SKM-1 treated with dmso at 0.1 percent for 144 hours (cell line): ENCODE measurements around the gene CTSL.
"Not testable (repeated sequence)": the region's sequence is repeated elsewhere in the genome, so short reads cannot be mapped to it uniquely, and the experiment has no call there.

Source experiments
- DNase-seq: peaks from one replicate; lab custom pipeline; 2025; ENCODE audit not compliant: unreplicated experiment; lab: John Stamatoyannopoulos, UW

The CTSL gene

DNA sequence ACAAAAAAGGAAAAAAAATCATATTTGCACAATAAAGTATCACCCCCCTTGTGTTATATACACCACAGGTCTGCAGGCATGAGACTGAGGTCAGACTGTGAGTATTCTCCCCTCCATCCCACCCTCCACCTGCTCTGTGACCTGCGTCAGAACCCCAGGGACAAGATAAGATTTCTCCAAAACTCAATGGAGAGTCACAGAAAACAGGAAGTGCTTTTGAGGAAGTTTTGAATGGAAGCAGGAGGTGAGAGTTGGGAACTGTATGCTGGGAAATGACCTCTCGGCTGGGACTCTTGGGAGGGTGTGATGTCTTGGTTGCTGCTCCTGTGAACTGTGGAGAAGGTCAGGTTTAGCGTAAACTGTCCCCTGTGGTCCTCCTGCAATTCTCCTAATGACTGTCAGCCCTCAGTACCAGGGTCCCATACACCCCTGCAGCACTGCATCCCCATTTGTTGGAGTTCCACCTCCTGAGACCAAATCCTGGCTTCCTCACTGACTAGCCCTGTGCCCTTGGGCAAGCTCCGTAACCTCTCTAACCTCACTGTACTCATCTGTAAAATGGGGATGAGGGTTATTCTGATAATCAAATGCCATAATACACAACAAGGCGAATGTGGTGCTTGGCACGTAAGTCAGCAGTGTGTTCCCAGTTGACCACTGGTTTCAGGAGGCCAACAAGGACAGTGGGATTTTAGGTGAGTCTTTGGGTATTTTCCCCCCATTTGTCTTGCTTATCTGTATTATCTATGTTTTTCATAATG is 6.9 kb upstream of the CTSL start:
- no peak for DNase-seq

DNA sequence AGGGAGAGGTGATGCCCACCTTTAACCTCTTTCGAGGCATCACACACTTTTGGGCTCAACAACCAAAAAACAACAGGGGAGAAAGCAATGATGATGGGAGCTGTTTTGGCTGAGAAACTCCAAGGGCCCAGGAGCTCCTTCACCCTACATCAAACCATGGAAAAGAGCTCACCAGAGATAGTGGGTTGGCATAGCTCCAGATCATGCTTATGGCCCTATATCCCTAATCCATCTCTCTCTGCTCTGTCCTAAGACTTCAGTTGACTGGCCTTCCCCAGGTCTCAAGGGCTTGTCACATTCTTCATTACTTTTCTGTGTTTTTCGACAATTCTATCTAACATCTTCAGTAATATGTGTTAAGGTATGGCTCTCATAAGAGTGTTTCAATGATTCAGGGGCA is 5.7 kb upstream of the CTSL start:
- DNase-seq, result no peak

DNA sequence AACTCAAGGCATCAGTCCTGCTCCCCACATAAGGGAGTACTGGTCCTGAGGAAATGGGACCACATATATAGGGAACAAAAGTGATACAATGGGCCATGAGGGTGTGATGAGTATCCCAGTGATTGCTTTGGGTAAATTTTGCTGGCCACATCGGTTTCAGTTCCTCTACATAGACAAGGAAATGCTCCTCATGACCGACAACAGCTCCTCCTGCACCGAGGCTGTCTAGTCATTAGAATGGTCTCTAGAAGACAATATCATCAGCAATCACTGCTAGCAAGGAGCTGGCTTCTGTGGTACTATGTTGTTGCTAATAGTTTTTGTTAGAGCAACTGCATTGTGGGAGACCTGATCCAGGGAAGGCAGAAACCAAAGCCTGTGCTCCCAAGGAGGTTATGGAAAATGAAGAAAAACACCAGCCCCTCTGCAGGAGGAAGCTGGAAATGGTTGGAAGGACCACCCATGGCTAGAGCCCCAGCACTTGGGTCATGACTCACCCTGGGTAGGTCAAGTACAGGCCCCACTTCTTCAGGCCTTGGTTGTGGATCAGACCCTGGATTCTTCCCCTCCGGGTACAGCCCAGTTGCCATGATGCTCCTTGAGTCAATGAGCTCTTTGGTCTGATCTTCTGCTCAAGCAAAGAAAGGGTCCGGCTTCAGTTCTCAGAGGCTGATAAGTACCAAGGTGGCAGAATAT is 3.4 kb upstream of the CTSL start:
- DNase-seq, result peak; percentile 2

DNA sequence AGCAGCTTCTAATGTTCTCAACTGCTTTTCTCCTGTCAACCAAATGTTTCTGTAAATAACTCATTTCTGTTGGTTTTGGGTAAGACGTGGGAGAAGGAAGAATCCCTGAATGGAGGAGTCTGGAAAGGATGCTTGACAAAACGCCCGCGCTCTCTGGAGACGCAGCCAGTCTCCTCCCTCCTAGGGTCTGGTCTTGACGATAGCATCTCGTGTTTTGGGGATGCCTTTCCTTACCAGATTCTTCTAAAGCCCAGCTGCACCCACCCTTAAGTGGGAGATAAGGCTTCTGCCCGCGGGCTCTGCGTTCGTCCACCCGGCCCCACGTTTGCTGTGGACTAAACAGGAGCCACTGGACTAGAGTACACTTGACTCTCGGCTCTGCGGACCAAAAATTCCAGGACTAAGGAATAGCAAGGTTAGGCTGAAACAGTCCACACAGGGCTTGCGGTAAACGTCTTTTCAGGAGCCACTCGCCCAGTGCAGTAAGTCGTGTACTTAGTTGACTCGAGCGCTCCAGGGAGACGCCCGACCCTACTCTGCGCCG is 491 bp upstream of the CTSL start:
- DNase-seq, result no peak

DNA sequence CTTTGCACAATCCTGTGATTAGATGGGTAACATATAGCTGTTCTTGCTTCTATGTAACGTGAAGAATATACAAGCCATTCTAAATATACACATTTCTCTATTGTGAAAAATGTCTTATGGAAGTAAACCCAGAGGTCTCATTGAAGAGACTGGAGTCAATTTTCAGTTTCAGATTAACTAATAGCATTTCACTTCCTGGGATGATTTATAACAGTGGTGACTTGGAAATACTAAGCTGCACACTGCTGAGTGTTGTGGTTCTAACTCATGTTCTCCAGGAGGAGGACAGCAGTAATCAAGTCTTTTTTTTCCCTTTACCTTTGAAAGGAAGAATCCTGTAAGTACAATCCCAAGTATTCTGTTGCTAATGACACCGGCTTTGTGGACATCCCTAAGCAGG is 3.3 kb downstream of the CTSL start:
- DNase-seq, result no peak

DNA sequence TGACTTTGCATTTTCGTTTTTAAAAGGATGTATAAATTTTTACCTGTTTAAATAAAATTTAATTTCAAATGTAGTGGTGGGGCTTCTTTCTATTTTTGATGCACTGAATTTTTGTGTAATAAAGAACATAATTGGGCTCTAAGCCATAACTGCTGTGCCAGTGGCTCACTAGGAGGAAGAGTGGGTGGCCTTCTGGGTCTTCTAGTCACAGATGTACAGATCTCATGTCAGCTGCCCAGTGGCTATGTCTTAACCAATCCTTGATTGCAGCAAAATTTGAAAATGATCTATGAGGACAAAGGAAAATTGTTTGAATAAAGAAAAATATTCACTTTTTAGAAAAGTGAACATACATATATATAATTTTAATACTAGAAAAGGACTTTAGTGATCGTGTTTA is 5.4 kb downstream of the CTSL start:
- no peak for DNase-seq

DNA sequence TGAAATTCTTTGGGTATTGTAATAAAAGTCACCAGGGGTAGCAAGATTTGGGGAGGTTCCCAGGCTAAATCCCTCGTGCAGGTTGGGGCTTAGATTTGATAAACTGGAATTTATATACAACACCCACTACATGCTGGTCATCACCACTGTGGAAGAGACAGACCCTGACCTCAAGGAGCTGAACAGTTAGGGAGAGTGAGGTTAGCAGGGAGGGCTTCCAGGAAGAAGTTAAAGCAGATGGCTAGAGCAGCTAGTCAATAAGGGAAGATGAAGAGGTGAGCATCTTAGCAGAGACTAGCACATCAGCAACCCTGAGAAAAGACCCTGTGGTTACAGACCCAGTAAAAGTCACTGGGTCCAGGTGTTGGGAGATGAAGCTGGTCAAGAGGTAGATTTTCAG is 6.4 kb downstream of the CTSL start:
- no peak for DNase-seq

DNA sequence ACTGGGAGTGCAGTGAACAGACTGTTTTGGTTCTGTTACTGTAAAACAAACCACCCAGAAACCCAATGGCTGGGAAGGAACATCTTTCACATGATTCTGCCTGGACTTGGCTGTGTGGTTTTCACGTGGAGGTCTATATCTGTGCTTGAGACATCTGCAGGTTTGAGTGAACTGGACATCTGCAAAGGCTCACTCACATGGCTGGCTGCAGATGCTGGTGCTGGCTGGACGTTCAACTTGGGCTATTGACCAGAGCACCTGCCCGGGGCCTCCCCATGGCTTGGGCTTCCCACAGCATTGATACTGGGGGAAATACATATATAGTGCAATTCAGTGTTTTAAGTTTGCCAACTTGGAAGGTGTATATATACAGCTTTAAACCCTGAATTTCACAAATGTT is 6.8 kb downstream of the CTSL start:
- no peak for DNase-seq

DNA sequence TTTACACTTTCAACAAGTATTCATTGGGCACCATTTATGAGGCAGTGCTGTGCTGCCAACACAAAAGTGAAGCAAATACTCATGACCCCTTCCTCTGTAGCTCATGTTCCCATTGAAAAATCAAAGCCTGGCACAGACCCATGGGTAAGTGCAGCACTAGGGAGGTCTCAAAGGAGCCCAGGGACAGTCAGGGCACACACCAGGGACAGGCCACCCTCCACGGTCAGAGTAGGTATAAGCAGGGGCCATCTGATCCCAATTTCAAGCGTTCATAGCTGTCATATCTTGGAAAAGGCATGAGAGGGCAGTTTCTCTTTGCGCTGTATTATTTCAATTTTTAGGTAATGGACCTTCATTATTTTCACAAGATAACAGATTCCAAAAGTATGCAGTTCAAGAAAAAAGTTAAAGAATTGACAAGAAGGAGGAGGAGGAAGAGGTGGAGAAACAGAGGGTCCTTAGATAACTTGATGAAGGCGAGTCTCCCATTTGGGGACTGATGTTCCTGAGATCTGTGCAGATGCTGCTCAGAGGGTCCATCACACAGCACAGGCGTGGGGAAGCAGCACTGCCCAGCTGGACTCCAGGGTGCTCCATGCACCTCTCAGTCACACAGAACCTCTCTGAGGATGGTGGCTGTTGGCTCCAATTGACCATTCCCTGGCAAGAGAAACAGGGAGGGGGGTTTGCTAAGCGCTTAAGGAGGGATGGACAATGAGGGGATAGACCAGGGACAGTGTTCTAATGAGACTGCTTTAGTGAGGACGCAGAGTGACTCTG is 7.5 kb downstream of the CTSL start:
- no peak for DNase-seq

DNA sequence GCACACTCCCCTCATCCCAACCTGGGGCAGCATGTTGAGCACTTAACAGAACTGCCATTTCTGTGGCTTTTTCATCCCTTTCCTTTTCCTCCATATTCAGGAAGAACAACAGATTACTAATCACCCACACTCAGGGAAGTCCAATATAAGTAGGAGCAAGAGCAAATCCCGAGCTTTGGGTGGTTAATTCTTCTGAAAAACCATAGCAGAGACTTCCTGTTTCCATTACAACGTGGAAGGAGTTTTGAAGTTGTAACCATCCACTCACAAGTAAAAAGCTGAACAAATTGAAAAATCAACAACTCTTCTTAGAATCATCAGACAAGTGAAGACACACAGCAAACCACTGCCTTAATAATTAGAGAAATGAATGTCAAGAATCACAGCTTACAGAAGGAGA is 8.2 kb downstream of the CTSL start:
- DNase-seq, result no peak

DNA sequence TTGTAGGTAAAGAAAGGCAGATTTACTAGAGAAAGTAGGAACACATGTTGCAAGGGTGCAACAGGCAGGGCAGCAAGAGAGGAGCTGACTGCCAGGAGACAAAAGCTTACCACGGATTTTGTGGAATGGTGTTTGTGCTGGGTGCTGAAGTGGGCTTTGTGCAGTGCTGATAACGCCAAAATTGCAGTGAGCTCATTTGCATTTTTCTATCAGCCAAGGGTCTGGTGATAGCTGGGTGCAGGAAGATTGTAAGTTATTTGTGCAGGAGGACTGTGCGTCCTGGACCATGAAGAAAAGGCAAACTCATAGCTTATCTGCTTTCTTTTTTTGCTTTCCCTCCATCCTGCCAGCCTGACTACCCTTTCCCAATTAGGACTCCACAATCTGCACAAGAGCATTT is 13.6 kb downstream of the CTSL start:
- DNase-seq, result no peak

DNA sequence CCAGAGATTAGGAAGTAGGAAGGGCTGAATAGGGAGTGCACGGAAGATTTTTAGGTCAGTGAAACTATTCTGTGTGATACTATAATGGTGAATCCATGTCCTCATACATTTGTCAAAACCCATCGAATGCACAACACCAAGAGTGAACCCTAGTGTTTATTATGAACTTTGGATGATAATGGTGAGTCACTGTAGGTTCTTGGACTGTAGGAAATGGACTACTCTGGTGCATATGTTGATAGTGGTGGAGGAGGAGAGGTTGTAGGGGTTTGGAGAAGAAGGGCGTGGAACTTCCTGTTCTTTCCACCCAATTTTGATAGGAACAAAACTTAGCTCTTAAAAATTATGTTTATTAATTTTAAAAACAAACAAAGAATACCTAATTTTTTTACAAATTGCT is 14.3 kb downstream of the CTSL start:
- DNase-seq, result no peak

DNA sequence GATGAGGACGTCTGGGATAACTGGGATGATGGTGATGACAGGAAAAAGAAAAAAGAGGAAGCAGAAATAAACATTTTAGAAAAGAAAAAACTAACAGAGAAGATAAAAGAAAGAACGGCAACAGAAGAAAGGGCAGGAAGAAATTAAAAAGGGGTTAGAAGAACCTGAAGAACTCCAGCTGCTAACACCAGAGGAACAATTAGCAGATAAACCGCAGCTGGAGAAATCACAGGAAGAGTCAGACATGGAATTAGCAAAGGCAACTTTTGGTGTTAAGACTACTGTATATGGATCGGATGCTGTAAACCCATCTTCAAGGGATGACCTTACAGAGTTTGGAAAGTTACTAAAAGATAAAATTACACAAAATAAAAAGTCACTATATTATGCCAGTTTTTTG is 15.4 kb downstream of the CTSL start:
- DNase-seq, result no peak

DNA sequence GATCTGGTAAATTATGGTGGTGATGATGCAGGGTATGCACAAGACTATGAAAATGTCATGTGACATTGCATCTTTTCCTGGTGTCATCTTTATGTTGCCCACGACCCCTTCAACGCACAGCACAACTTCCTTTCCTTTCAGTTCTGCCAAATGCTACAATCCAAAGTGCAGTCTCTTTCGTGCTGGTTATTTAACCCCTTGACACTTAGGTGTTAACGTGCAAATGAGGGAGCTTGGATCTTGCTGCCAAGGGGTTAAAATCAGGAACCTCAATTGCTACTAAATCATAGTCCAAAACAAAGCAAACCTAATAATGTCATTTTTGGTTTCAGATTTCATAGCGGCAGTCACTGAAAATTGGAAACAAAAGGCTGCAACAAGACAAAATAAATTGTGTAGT is 16.0 kb downstream of the CTSL start:
- no peak for DNase-seq

DNA sequence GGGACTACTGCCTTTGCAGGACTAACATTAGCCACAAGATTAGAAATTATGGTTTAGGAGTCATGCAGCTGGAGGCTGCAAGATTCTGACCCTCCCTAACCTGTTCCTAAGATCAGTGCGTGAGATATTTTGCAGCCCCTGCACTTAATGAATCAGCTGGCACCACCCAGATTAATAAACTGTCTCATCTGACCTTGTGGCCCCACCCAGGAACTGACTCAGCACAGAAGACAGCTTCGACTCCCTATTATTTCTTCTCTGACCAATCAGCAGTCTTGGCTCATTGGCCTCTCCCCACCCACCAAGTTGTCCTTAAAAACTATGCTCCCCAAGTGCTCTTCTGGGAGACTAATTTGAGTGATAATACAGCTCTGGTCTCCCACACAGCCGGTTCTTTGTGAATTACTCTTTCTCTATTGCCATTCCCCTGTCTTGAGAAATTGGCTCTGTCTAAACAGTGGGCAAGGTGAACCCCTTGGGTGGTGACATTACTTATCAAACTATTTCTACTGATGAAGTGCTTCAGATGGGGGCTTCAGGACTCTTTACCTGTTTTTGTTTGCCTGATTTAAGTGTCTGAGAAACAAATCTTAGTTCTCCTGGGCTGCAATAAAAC is 17.0 kb downstream of the CTSL start:
- no peak for DNase-seq

DNA sequence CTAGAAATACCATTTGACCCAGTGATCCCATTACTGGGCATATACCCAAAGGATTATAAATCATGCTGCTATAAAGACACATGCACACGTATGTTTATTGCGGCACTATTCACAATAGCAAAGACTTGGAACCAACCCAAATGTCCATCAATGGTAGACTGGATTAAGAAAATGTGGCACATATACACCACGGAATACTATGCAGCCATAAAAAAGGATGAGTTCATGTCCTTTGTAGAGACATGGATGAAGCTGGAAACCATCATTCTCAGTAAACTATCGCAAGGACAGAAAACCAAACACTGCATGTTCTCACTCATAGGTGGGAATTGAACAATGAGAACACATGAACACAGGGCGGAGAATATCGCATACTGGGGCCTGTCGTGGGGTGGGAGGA is 18.3 kb downstream of the CTSL start:
- DNase-seq, result not testable (repeated sequence)

DNA sequence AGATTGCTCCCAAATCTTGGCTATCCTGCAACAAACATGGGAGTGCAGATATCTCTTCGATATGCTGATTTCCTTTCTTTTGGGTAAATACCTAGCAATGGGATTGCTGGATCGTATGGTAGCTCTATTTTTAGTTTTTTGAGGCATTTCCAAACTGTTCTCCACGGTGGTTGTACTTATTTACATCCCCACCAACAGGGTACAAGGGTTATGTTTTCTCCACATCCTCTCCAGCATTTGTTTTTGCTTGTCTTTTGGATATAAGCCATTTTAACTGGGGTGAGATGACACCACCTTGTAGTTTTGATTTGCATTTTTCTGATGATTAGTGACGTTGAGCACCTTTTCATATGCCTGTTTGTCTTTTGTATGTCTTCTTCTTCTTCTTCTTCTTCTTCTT is 20.3 kb downstream of the CTSL start:
- DNase-seq, result no peak

DNA sequence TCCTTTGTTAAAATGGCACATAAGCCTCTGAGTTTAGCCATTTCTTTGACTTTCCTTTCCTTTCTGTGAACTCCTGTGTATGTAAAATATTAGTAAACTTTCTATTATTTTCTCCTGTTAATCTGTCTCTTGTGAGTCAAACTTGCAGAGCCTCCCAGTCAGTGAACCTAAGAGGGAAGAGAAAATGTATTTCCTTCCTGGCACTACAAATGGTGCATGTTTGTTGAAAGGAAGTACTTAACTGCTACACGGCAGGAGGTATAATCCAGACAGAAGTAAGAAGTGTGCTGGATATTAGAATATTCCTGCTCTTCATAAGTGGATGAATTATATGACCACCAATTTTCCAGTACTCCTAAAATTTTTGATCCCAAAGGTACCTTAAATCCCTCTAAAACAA is 23.0 kb downstream of the CTSL start:
- no peak for DNase-seq

DNA sequence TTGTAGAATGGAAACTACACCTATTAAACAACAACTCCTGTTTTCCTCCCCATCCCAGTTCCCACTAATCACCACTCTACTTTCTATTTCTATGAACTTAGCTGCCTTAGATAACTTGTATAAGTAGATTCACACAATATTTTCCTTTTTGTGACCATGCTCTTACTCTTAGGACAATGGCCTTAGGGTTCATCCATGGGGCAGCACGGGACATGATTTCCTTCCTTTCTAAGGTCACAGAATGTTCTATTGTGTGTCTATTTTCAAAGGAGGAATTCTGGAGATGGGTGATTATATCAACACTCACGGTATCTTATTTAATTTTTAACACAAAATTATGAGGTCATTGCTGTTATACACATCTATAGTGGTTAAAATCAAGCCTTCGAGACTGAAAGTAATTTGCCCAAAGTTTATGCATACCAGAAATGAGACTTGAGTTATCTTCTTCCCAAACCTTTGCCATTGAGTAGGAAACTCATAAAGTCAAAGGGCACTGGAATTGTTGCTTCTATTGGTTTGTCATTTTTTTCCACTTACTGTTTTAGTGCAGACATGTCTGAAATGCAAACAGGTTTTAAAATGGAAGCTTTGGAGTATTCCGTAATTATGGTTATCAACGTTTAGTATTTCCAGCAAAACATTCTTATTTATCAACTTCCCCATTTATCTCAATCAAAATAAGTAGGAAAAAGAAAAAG is 23.6 kb downstream of the CTSL start:
- DNase-seq, result no peak

DNA sequence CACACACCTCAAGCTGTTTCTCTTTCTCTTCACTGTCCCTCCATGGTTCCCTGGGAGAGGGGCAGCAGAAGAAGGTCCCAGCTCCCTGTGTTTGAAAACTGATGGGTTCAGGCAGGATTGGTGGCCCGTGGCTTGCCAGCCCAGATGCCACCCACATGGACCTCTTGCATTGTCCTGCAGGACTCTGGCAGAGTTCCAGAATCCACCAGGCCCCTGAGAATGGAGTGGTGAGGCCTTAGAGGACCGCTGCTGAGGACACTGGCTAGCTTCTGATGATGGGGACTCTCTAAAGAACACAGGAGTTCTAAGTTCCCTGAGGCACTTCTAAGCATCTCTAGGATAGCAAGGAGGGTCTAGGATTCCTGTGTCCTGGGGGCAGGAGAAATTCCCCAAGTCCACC is 24.8 kb downstream of the CTSL start:
- DNase-seq, result no peak

DNA sequence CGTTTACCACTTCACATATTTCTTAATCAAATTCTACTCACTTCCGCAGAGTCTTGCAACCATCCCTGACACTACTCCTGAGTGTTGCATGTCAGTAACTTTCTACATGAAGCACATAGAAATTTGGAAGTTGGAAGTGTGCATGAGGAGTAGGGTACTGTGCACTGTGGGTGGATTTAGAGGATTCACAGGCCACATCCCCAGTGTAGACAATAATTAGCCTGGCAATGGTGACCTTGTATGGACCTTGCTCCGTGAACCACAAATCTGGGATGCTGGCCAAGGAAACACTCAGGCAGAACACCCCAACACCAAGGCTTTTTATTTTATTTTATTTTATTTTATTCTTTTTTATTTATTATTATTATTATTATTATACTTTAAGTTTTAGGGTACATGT is 25.5 kb downstream of the CTSL start:
- no peak for DNase-seq
